HepG2 (cell line): ENCODE measurements around the gene HNRNPAB. TPM values are rescaled to one million over a fixed set of nuclear protein-coding genes. Genes with fewer than 3 reads are reported as not detected.

ENCODE experiments used
- DPF2 ChIP-seq: sonication (generic); formaldehyde crosslinking; IDR thresholded peaks from 2 replicates; pipeline ENCODE4 v1.4.0; 2020; ENCODE audit warnings: mild to moderate bottlenecking, low read depth, missing genetic modification reagents, borderline replicate concordance
- MYNN ChIP-seq: sonication (generic); formaldehyde crosslinking; IDR thresholded peaks from 2 replicates; pipeline ENCODE4 v1.4.0; 2020; ENCODE audit warnings: mild to moderate bottlenecking, low read depth, missing genetic modification reagents
- PTBP1 ChIP-seq: fragments of 200-400 bp; formaldehyde crosslinking; IDR thresholded peaks from 2 replicates; pipeline ENCODE4 v1.6.1; 2018; ENCODE audit warnings: low read length, low read depth; ENCODE audit not compliant: poor library complexity, severe bottlenecking
- SATB2 ChIP-seq: sonication (generic); formaldehyde crosslinking; IDR thresholded peaks from 2 replicates; pipeline ENCODE4 v1.5.0; 2020; ENCODE audit warnings: missing genetic modification reagents
- SPEN ChIP-seq: sonication (generic); formaldehyde crosslinking; IDR thresholded peaks from 2 replicates; pipeline ENCODE4 v1.5.1; 2020; ENCODE audit warnings: low read depth, mild to moderate bottlenecking, missing genetic modification reagents
- TMF1 ChIP-seq: sonication (generic); formaldehyde crosslinking; IDR thresholded peaks from 2 replicates; pipeline ENCODE4 v1.8.1; 2022; ENCODE audit warnings: low read depth, missing genetic modification reagents
- ZNF672 ChIP-seq: sonication (generic); formaldehyde crosslinking; IDR thresholded peaks from 2 replicates; pipeline ENCODE4 v1.8.1; 2022; ENCODE audit warnings: missing genetic modification reagents
- ZNF713 ChIP-seq: sonication (generic); formaldehyde crosslinking; IDR thresholded peaks from 2 replicates; pipeline ENCODE4 v1.4.0; 2020; ENCODE audit warnings: mild to moderate bottlenecking, missing genetic modification reagents
- ZNF775 ChIP-seq: sonication (generic); formaldehyde crosslinking; IDR thresholded peaks from 2 replicates; pipeline ENCODE4 v1.4.0; 2020; ENCODE audit warnings: missing genetic modification reagents, mild to moderate bottlenecking, moderate library complexity, borderline replicate concordance
- polyA plus RNA-seq, 8 experiments: library from polyadenylated mRNA; depleted of rRNA in 3 of 8; stranded (reverse) in 7 of 8; unstranded in 1 of 8; fragments of >200 nt; fragmentation: Illumina TruSeq in 4 of 8; extraction: Trizol in 4 of 8; gene quantifications; 2 replicates each; pipeline versions ENCODE4 v1.2.1 to v1.2.3, GENCODE V29; 2011 to 2016; ENCODE audit warnings: low read depth in 4 of 8, missing spikeins in 1 of 8, mixed read lengths in 1 of 8; ENCODE audit not compliant: insufficient read depth in 1 of 8
- total RNA-seq, 5 experiments: library from RNA; depleted of rRNA; stranded (reverse); fragments of >200 nt; fragmentation: Illumina TruSeq; extraction: Trizol; gene quantifications; 2 replicates each; pipeline ENCODE4 v1.2.3, GENCODE V29; 2016; ENCODE audit warnings: low read depth in 1 of 5
- TF ChIP-seq, protein P1 (sequence below): sonication (generic); formaldehyde crosslinking; IDR thresholded peaks from 2 replicates; pipeline ENCODE4 v1.8.0; 2022; ENCODE audit warnings: low read depth, missing genetic modification reagents
- TF ChIP-seq, protein P2 (sequence below): sonication (generic); formaldehyde crosslinking; IDR thresholded peaks from 2 replicates; pipeline ENCODE4 v1.5.1; 2020; ENCODE audit warnings: missing genetic modification reagents, mild to moderate bottlenecking, borderline replicate concordance

Gene HNRNPAB
- total and polyA plus RNA-seq, 2 of the 13 experiments (the other 11 are each of a cell fraction or from before 2014, with no cell fraction given) = 62.6 to 111 TPM

DNA sequence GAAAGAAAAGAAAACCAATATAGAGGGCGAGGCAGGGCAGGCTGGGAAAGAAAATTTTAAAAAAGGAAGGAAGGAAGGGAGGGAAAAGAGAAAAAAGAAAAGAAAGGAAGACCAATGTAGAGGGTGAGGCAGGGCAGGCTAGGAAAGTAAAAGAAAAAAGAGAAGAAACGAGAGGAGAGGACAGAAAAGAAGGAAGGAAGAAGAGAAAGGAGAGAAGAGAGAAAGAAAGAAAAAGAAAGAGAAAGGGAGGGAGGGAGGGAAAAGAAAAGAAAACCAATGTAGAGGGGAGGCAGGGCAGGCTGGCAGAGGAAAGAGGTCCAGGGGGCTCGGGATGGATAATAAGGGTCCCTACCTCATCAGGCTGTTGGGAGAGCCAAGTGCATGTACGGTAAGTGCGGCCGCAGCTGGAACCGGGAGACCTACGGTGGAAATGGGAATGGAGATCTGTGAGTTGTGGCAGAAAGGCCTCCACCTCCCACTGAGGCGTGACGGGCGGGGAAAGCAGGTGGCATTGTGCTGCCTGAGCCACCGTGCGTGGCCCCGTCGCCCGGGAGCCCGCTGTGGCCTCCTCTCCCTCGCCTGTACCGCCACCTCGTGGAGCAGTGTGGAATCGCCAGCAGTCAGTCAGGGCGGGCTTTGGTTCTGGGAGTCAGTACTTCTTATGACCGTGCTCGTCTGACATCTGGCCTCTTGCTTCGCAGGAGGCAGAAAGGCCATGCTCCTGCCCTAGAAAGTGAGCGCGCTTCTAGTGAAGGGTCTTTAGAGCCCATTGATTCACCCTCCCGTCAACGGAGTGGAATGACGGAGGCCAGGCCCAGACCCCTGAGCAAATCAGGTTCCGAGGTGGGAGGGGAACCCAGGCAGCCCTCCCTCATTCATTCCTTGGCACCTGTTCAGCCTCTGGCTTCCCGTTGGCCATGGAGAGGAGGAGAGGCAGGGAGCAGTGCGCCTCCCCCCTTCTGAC is 40.3 kb upstream of the HNRNPAB start (continued):
- no peak for TF ChIP-seq PTBP1
- no peak for TF ChIP-seq MYNN (CRISPR knock-in tag)
- TF ChIP-seq, protein P1, sequence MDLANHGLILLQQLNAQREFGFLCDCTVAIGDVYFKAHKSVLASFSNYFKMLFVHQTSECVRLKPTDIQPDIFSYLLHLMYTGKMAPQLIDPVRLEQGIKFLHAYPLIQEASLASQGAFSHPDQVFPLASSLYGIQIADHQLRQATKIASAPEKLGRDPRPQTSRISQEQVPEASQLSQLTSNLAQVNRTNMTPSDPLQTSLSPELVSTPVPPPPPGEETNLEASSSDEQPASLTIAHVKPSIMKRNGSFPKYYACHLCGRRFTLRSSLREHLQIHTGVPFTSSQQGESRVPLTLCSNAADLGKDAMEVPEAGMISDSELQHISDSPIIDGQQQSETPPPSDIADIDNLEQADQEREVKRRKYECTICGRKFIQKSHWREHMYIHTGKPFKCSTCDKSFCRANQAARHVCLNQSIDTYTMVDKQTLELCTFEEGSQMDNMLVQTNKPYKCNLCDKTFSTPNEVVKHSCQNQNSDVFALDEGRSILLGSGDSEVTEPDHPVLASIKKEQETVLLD (CRISPR knock-in tag) = no peak
- no peak for TF ChIP-seq SATB2 (CRISPR knock-in tag)
- no peak for TF ChIP-seq TMF1 (CRISPR knock-in tag)
- TF ChIP-seq, protein P2, sequence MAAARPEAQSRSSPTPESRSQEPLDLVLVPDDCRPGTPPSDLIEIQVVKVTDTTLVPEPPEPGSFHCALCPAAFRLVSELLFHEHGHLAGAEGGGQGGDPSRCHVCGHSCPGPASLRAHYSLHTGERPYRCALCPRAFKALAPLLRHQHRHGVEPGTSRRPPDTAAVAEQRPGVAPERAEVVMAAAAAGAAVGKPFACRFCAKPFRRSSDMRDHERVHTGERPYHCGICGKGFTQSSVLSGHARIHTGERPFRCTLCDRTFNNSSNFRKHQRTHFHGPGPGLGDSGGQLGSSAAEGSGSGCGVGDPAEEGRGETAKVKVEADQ (CRISPR knock-in tag) = 0 out of 2 replicates have a peak, but pooled peaks have one; percentile 37
- 0 out of 2 replicates have a peak, but pooled peaks have one; percentile 33 for TF ChIP-seq SPEN (CRISPR knock-in tag)
- TF ChIP-seq ZNF672 (CRISPR knock-in tag) = no peak
- no peak for TF ChIP-seq DPF2
- no peak for TF ChIP-seq ZNF775
- TF ChIP-seq ZNF713 (CRISPR knock-in tag) = no peak
